Aorta (tissue), 5 donors: ENCODE measurements around the gene PTTG1. TPM values are rescaled to one million over a fixed set of nuclear protein-coding genes. Genes with fewer than 3 reads are reported as not detected.

Source experiments
- ATAC-seq: fragments of 200-7000 bp; cut with Tn5 transposase; one replicate; pipeline ENCODE4 v1.9.1; 2022; ENCODE audit warnings: moderate library complexity; ENCODE audit not compliant: low FRiP score
- DNase-seq, 2 donors: peaks; one replicate each; pipeline ENCODE4 v3.0.0-alpha.2; 2020
- H3K27ac ChIP-seq, 2 donors: one replicate each; pipeline ENCODE4 v1.5.1; 2013; ENCODE audit warnings: low read length in 2 of 2, mild to moderate bottlenecking in 2 of 2, moderate library complexity in 2 of 2, control low read depth in 1 of 2, inconsistent platforms in 1 of 2, low read depth in 1 of 2
- H3K27me3 ChIP-seq, 2 donors: one replicate each; pipeline ENCODE4 v1.6.1; 2013; ENCODE audit warnings: control low read depth in 1 of 2, low read length in 1 of 2, mild to moderate bottlenecking in 1 of 2, moderate library complexity in 1 of 2; ENCODE audit not compliant: insufficient read depth in 2 of 2, control insufficient read depth in 1 of 2
- H3K36me3 ChIP-seq, 2 donors: one replicate each; pipeline ENCODE4 v1.6.1; 2013; ENCODE audit warnings: control low read depth in 1 of 2, low read length in 1 of 2, mild to moderate bottlenecking in 1 of 2; ENCODE audit not compliant: insufficient read depth in 2 of 2, control insufficient read depth in 1 of 2
- H3K4me1 ChIP-seq, 2 donors: one replicate each; pipeline ENCODE4 v1.6.1; 2013; ENCODE audit warnings: low read length in 2 of 2, control low read depth in 1 of 2, mild to moderate bottlenecking in 1 of 2, moderate library complexity in 1 of 2; ENCODE audit not compliant: insufficient read depth in 2 of 2, control insufficient read depth in 1 of 2
- H3K4me3 ChIP-seq, 2 donors: one replicate each; pipeline ENCODE4 v1.5.1; 2013; ENCODE audit warnings: low read length in 2 of 2, control low read depth in 1 of 2, mild to moderate bottlenecking in 1 of 2
- H3K9me3 ChIP-seq: one replicate; pipeline ENCODE4 v1.6.1; 2013; ENCODE audit warnings: mild to moderate bottlenecking, low read length; ENCODE audit not compliant: control insufficient read depth
- WGBS, 2 donors: extraction: QIAGEN DNeasy Blood & Tissue Kit; methylation state at CpG; one replicate each; pipeline ENCODE4 v1.1.7; 2013; 5-methylcytosine and 5-hydroxymethylcytosine counted together
- intact Hi-C, 2 donors: fragments of 100-400 bp; cut with DNase I; formaldehyde crosslinking; loops; one replicate each; pipeline versions ENCODE4 v1.14.2 to v1.15.0; 2022
- polyA plus RNA-seq, 2 donors: library from polyadenylated mRNA; stranded (reverse); fragments of 200-250 nt; gene quantifications; one replicate each; pipeline ENCODE4 v1.2.3, GENCODE V29; 2013
- total RNA-seq, 2 donors: library from RNA; stranded (reverse); fragmentation: NEBNext Ultra II Directional; extraction: Animal tissue kit (Norgen Biotek cat#: 25700); gene quantifications; one replicate each; pipeline ENCODE4 v1.2.1, GENCODE V29; 2021
- donor health status: healthy with polysubstance abuse.
- donor health status: Bipolar disorder and iron deficiency.
- donor health status: DM: no; HTN: no; CAD: no.
- donor health status: DM: no; HTN: no; CAD: no.
- donor health status: DM: yes; HTN: yes; CAD: no.

Gene PTTG1
- total and polyA plus RNA-seq, 4 donors: 3.0 to 18.7 (median 5.0) TPM

DNA sequence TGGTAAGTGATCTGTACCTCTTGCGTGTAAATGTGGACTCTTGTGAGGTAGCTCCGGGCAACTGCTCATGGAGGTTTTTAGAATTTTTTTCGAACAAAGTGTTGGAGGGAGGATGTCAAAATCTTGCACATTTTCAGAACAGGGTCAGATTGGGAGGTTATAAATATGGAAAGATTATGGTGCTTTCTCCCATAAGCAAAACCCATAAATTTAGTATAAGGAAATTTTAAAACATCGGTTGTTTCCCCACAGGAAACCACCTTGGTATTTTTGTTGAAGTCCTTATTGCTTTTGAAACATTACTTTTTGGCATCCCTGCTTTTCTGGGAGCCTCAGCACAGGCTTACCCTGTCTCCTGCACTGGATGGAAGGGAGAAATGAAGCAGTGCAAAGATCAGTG is 33.9 kb downstream of the PTTG1 start:
- H3K27ac ChIP-seq: no peak overlapping the region
- no peaks in the 10 kb centered on the region for H3K27me3 ChIP-seq
- no peaks in the 10 kb centered on the region for H3K9me3 ChIP-seq
- H3K36me3 ChIP-seq: no peaks in the 10 kb centered on the region
- WGBS, 2 donors: 69 to 78% methylated on average over 4 of the region's 4 CpGs
- H3K4me3 ChIP-seq: no peak overlapping the region
- DNase-seq (no peak), ATAC-seq (no peak)
- H3K4me1 ChIP-seq: no peaks in the 10 kb centered on the region
- intact Hi-C loops: no loop called here

DNA sequence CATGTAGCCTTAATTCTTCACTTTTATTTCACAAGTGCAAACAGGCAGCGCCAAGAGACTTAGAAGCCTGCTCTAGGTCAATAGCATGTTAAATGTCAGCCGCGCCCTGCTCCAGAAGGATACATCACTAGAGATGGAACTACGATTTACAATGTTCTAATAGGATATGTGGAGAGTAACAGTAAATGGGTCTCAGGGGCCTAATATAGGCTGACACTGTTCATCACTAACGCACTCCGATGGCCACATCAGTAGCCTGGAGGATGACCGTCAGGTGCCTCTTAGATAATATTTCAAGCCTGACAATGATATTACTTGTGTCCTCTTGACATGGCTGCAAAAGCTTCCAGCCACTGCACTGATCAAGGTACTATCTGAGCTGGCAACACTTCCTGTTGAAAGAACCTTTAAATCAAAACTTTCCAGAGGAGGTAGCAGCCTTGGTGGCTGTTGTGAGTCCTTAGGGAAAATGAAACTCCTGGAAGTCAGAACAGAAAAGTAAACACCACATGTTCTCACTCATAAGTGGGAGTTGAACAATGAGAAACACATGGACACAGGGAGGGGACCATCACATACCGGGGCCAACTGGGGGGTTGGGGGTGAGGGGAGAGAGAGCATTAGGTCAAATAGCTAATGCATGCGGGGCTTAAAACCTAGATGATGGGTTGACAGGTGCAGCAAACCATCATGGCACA is 35.0 kb downstream of the PTTG1 start:
- no peak overlapping the region for H3K27ac ChIP-seq
- intact Hi-C loops: no loop called here
- no peak for DNase-seq
- H3K4me1 ChIP-seq: no peaks in the 10 kb centered on the region
- H3K36me3 ChIP-seq: no peaks in the 10 kb centered on the region
- no peak overlapping the region for H3K4me3 ChIP-seq
- 58 to 68% methylated on average over 9 of the region's 9 CpGs for WGBS, 2 donors
- ATAC-seq: no peak
- no peaks in the 10 kb centered on the region for H3K9me3 ChIP-seq
- no peaks in the 10 kb centered on the region for H3K27me3 ChIP-seq

DNA sequence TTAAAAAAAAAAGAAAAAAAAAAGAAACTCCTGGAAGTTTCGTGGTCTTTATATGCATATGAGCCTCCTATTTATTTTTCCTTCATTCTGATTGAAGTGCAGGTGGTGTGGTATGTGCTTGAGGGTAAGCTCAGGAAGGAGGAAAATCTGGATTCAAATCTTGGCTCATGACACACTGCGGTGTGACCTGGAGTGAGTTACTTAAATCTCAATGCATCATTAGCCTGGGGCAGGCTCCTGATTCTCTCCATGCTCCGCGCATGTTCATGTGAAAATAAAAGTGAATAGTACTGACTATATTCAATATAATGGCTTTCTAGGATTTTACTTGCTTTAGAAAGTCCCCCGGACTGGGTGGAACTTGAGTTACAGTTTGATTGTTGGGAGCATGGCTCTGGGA is 35.6 kb downstream of the PTTG1 start:
- Histone ChIP-seq H3K36me3 (no peaks in the 10 kb centered on the region), H3K4me3 (no peak overlapping the region), H3K27me3 (no peaks in the 10 kb centered on the region), H3K4me1 (no peaks in the 10 kb centered on the region), H3K27ac (no peak overlapping the region), H3K9me3 (no peaks in the 10 kb centered on the region)
- ATAC-seq: no peak
- intact Hi-C loops: no loop called here
- 88 to 89% methylated on average over 5 of the region's 5 CpGs for WGBS, 2 donors
- DNase-seq: no peak

DNA sequence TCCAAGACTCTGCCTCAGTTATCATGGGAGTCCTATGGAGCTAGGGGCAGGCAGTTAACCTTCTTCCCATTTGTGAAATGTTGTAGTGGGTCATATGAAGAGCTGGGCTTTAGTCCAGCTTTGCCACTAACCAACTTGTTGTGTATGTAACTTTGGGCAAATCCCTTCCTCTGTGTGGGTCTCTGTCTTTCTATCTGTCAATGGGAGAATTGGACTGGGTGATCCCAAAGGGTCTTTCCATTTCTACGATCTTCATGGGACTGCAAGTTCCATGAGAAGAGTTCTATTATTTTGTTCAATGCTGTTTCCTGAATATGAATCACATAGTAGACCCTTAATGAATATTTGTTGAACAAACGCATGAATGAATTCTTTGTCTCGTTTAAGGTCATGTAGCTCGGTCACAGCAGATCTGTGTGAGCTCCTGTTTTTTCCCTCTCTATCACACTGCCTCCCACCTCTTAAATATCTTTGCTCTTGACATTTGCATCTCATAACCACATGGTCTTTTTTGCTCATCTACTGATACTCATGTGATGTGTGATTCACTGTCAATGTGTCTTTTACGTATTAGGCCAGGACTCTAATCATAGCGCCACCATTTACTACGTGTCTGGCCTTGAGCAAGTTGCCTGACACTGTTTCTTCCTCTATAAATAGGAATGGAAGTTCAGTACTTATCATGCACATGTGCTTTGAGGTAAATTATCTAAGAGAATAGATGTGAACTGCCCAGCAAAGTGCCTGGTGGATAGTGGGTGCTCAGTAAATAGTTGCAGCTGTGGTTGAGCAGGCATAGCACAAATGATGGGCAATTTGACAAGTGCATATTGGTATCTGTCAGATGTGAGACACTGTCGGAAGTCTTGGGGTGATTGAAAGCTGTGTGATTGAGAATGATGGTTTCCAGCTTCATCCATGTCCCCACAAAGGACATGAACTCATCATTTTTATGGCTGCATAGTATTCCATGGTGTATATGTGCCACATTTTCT is 37.4 kb downstream of the PTTG1 start:
- no peaks in the 10 kb centered on the region for H3K27me3 ChIP-seq
- ATAC-seq (no peak), DNase-seq (no peak)
- H3K27ac ChIP-seq: no peak overlapping the region
- intact Hi-C loops: no loop called here
- no peaks in the 10 kb centered on the region for H3K9me3 ChIP-seq
- no peaks in the 10 kb centered on the region for H3K36me3 ChIP-seq
- 87 to 88% methylated on average over 8 of the region's 8 CpGs for WGBS, 2 donors
- no peak overlapping the region for H3K4me3 ChIP-seq
- H3K4me1 ChIP-seq: peaks cover 0 to 2% of the 10 kb centered on the region in 2 donors

DNA sequence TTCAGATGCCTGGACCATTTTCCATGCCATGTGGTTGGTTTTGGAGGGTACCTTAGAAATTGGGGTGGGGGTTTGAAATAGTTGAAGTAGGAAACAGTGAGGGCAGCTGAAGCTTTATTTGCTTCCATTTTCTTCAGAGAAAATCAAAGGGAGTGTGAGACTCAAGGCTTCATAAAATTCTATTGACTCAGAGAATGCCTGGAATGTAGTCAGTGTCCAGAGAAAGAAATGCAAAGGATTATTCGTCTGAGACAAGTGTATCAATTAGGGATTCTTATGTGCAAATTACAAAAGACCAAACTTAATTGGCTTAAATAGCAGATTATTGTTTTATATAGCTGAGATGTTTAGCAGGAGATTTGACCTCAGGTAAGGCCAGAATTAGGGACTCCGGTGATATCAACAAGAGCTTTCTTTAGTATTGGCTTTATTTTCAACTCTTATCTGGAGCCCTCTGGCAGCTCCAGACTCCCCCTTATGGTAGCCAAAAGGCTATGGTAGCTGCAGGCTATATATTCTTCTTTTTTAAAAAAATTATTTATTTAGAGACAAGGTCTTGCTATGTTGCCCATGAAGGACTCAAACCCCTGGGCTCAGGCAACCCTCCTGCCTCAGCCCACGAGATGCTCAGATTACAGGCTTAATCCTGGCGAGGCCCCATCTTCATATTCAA is 38.9 kb downstream of the PTTG1 start:
- Histone ChIP-seq H3K36me3 (no peaks in the 10 kb centered on the region), H3K4me3 (no peak overlapping the region), H3K27me3 (no peaks in the 10 kb centered on the region), H3K27ac (no peak overlapping the region), H3K4me1 (peaks cover 0 to 2% of the 10 kb centered on the region in 2 donors), H3K9me3 (no peaks in the 10 kb centered on the region)
- intact Hi-C loops: no loop called here
- ATAC-seq (no peak), DNase-seq (no peak)
- 75 to 82% methylated on average over 4 of the region's 4 CpGs for WGBS, 2 donors

DNA sequence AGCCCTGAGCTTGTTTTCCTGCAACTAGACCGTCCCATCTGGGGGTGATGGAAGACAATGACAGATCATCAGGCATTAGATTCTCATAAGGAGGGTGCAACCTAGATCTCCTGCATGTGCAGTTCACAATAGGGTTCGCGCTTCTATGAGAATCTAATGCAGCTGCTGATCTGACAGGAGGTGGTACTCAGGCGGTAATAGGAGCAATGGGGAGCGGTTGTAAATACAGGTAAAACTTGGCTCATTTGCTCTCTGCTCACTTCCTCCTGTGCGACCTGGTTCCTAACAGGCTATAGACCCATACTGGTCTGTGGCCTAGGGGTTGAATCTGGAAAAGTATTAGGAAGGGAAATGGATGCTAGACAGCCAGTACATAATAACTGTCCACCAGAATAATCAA is 39.7 kb downstream of the PTTG1 start:
- 88 to 98% methylated on average over 6 of the region's 6 CpGs for WGBS, 2 donors
- H3K4me1 ChIP-seq: peaks cover 0 to 2% of the 10 kb centered on the region in 2 donors
- H3K4me3 ChIP-seq: no peak overlapping the region
- H3K27ac ChIP-seq: no peak overlapping the region
- H3K9me3 ChIP-seq: no peaks in the 10 kb centered on the region
- ATAC-seq (no peak), DNase-seq (no peak)
- no peaks in the 10 kb centered on the region for H3K36me3 ChIP-seq
- intact Hi-C loops: no loop called here
- no peaks in the 10 kb centered on the region for H3K27me3 ChIP-seq

DNA sequence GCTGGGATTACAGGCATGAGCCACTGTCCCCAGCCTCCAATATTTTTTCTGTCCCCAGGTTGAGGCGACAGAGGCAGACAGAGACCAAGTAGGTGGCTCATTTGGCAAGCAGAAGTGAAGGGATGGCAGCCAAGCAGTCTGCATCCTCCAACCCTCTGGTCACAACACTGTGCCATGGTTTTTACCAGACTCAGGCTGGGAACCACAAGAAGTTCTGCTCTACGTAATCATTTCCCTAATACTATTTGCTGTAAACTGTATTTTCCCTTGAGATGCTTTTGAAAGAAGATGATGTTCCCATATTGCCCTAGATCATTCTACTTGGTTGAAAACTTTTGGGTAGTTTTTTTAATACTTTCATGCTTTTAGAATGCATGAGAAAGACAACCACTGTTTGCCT is 40.5 kb downstream of the PTTG1 start:
- ATAC-seq: no peak
- WGBS, 2 donors: 80 to 89% methylated on average over 2 of the region's 2 CpGs
- Histone ChIP-seq H3K4me3 (no peak overlapping the region), H3K4me1 (peaks cover 1 to 2% of the 10 kb centered on the region in 2 donors), H3K27ac (no peak overlapping the region), H3K9me3 (no peaks in the 10 kb centered on the region), H3K27me3 (no peaks in the 10 kb centered on the region), H3K36me3 (no peaks in the 10 kb centered on the region)
- intact Hi-C loops: no loop called here
- no peak for DNase-seq

DNA sequence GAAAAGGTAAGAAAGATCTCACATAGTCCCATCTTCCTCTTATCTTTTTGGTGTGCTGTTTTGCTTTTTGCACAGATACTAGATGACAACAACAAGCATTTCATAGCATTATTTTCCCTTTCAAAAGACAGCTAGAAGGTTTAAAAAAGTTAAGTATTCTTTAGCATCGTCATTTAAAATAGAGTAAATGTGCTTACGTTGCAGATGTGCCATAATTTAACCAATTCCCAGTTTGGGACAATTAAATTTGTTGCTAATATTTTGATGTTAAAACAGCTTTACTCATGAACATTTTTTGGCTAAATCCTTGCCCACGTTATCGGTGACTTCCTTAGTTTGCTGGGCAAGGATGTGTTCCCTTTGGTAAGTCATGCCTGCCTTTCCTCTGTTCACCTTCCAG is 41.6 kb downstream of the PTTG1 start:
- Histone ChIP-seq H3K27ac (no peak overlapping the region), H3K36me3 (no peaks in the 10 kb centered on the region), H3K4me1 (peaks cover 2 to 3% of the 10 kb centered on the region in 2 donors), H3K27me3 (no peaks in the 10 kb centered on the region), H3K9me3 (no peaks in the 10 kb centered on the region), H3K4me3 (no peak overlapping the region)
- no peak for DNase-seq
- 91% methylated on average over 4 of the region's 4 CpGs for WGBS, 2 donors
- intact Hi-C loops: no loop called here
- no peak for ATAC-seq
